HepG2 (cell line): ENCODE results near the gene SYNM. TPM values are rescaled to one million over a fixed set of nuclear protein-coding genes. Genes with fewer than 3 reads are reported as not detected.

Source experiments
- POGZ ChIP-seq: sonication (generic); formaldehyde crosslinking; IDR thresholded peaks from 2 replicates; pipeline ENCODE4 v1.4.0; 2020; ENCODE audit warnings: mild to moderate bottlenecking, missing genetic modification reagents
- SMC3 ChIP-seq: IDR thresholded peaks from 2 replicates; pipeline ENCODE4 v1.6.1; 2011; ENCODE audit warnings: low read length, improper control_type of control experiment
- TBX2 ChIP-seq: sonication (generic); formaldehyde crosslinking; IDR thresholded peaks from 2 replicates; pipeline ENCODE4 v1.5.0; 2020; ENCODE audit warnings: missing genetic modification reagents, mild to moderate bottlenecking, borderline replicate concordance
- ZBTB37 ChIP-seq: sonication (generic); formaldehyde crosslinking; IDR thresholded peaks from 2 replicates; pipeline ENCODE4 v1.4.0; 2020; ENCODE audit warnings: mild to moderate bottlenecking, missing genetic modification reagents
- ZNF646 ChIP-seq: sonication (generic); formaldehyde crosslinking; IDR thresholded peaks from 2 replicates; pipeline ENCODE4 v1.9.0; 2021; ENCODE audit warnings: mild to moderate bottlenecking, missing genetic modification reagents
- ZNF83 ChIP-seq: sonication (generic); formaldehyde crosslinking; IDR thresholded peaks from 2 replicates; pipeline ENCODE4 v1.4.0; 2020; ENCODE audit warnings: missing genetic modification reagents, mild to moderate bottlenecking, borderline replicate concordance
- polyA plus RNA-seq, 8 experiments: library from polyadenylated mRNA; depleted of rRNA in 3 of 8; stranded (reverse) in 7 of 8; unstranded in 1 of 8; fragments of >200 nt; fragmentation: Illumina TruSeq in 4 of 8; extraction: Trizol in 4 of 8; gene quantifications; 2 replicates each; pipeline versions ENCODE4 v1.2.1 to v1.2.3, GENCODE V29; 2011 to 2016; ENCODE audit warnings: low read depth in 4 of 8, missing spikeins in 1 of 8, mixed read lengths in 1 of 8; ENCODE audit not compliant: insufficient read depth in 1 of 8
- total RNA-seq, 5 experiments: library from RNA; depleted of rRNA; stranded (reverse); fragments of >200 nt; fragmentation: Illumina TruSeq; extraction: Trizol; gene quantifications; 2 replicates each; pipeline ENCODE4 v1.2.3, GENCODE V29; 2016; ENCODE audit warnings: low read depth in 1 of 5
- TF ChIP-seq, protein P1 (sequence below): sonication (generic); formaldehyde crosslinking; IDR thresholded peaks from 2 replicates; pipeline ENCODE4 v1.5.0; 2020; ENCODE audit warnings: mild to moderate bottlenecking, missing genetic modification reagents, moderate library complexity
- TF ChIP-seq, protein P2 (sequence below): sonication (generic); formaldehyde crosslinking; IDR thresholded peaks from 2 replicates; pipeline ENCODE4 v1.5.1; 2020; ENCODE audit warnings: mild to moderate bottlenecking, moderate library complexity, missing genetic modification reagents

The SYNM gene
- total and polyA plus RNA-seq, 2 of the 13 experiments (the other 11 are each of a cell fraction or from before 2014, with no cell fraction given), result 1.1 to 3.7 TPM

DNA sequence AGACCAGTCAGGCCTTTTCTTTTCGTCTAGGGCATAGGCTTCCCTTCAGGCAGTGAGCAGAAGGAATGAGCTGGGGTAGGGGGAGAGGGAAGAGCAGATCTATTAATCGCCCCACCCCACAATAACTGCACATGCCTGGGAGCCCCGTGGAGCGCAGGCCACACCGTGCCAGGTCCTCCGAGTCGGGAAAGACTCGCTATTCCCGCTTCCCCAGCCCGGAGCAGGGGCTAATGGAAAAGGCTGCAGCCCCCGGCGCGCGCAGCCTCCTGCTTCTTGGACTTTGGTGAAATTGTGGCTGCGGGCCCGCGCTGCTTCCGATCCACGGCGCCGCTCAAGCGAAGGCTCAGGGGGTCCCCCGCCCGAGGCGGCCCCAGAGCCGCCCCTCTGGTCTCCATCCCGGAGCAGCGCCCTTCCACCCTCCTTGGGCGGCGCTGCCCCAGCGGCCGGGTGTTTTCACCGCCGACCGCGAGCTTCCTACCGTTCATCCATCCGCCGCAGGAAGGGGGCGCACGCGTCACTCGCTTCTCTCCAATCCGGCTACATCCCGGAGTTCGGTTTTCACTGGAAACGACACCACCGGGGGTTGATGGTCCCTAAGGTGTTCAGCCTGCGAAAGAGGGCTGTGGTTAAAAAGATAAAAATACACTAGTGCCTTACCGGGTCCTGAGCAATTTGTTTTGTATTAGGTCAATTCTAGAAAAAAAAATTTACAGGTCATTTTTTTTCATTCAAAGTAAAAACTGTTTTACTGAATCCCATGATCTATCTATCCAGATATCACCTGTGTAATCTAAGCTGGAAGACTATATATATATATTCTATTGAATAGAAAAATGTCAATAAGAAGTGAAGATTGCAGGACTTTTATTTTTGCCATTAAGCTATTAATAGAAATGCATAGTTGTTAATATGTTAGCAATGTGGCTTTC is 4.4 kb upstream of the SYNM start (continued):
- no peak for TF ChIP-seq ZBTB37 (CRISPR knock-in tag)
- no peak for TF ChIP-seq ZNF646 (CRISPR knock-in tag)
- TF ChIP-seq, protein P1, sequence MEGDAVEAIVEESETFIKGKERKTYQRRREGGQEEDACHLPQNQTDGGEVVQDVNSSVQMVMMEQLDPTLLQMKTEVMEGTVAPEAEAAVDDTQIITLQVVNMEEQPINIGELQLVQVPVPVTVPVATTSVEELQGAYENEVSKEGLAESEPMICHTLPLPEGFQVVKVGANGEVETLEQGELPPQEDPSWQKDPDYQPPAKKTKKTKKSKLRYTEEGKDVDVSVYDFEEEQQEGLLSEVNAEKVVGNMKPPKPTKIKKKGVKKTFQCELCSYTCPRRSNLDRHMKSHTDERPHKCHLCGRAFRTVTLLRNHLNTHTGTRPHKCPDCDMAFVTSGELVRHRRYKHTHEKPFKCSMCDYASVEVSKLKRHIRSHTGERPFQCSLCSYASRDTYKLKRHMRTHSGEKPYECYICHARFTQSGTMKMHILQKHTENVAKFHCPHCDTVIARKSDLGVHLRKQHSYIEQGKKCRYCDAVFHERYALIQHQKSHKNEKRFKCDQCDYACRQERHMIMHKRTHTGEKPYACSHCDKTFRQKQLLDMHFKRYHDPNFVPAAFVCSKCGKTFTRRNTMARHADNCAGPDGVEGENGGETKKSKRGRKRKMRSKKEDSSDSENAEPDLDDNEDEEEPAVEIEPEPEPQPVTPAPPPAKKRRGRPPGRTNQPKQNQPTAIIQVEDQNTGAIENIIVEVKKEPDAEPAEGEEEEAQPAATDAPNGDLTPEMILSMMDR (CRISPR knock-in tag), result peak; percentile 93
- no peak for TF ChIP-seq TBX2
- TF ChIP-seq, protein P2, sequence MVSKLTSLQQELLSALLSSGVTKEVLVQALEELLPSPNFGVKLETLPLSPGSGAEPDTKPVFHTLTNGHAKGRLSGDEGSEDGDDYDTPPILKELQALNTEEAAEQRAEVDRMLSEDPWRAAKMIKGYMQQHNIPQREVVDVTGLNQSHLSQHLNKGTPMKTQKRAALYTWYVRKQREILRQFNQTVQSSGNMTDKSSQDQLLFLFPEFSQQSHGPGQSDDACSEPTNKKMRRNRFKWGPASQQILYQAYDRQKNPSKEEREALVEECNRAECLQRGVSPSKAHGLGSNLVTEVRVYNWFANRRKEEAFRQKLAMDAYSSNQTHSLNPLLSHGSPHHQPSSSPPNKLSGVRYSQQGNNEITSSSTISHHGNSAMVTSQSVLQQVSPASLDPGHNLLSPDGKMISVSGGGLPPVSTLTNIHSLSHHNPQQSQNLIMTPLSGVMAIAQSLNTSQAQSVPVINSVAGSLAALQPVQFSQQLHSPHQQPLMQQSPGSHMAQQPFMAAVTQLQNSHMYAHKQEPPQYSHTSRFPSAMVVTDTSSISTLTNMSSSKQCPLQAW (CRISPR knock-in tag), result peak; percentile 35; the same call in 1 of the 2 replicates
- TF ChIP-seq POGZ, result peak; percentile 24; the same call in 1 of the 2 replicates
- TF ChIP-seq SMC3, result peak; percentile 47
- TF ChIP-seq ZNF83 (CRISPR knock-in tag), result no peak
